ENCODE data around the gene MROH2B.

MROH2B gene

GRCh38 chr5:40991168-40991980 is 79.8 kb downstream of the MROH2B start:
- POLR2A ChIA-PET: no interaction called here

DNA sequence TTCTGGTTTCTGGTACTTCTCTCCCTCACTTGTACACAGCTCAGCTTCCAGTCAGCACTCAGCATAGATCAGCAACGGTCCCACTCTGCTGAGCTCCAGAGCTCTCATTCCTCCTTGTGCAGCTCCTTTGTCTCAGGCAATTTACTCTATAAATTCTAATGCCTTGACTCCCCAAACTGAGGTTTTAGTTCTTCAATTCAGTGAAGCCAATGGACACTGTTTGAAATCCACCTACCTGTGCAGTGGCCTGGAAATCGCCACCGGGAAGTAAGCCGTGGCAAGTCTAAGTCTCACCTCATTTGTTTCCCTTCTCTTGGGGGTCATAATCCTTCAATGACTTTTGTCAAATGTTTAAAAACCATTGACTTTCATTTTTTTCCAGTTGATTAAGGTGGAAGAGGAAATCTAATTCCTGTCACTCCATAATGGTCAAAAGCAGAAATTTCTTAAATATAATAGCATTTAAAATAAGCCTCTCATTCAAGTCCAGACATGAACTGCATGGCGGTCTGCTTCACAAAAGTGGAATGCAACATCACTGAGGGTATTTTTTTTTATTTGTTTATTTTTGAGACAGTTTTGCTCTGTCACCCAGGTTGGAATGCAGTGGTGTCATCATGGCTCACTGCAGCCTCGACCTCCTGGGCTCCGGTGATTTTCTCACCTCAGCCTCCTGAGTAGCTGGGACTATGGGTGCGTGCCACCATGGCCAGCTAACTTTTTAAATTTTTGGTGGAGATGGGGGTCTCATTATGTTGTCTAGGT is 82.2 kb downstream of the MROH2B start:
- POLR2A ChIA-PET: no interaction called here
- TF ChIP-seq FOXM1 (IDR thresholded peaks at IDR 0.05; ENCODE audit: borderline replicate concordance) (no peak), PKNOX1 (IDR thresholded peaks at IDR 0.05) (no peak), SP1 (IDR thresholded peaks at IDR 0.05) (no peak), TARDBP (IDR thresholded peaks at IDR 0.05) (no peak), HDGF (IDR thresholded peaks at IDR 0.05; ENCODE audit: borderline replicate concordance) (no peak), SUZ12 (IDR thresholded peaks at IDR 0.05) (no peak), BHLHE40 (IDR thresholded peaks at IDR 0.05; ENCODE audit: borderline replicate concordance) (no peak), CTBP1 (IDR thresholded peaks at IDR 0.05; ENCODE audit: borderline replicate concordance) (no peak), NFRKB (IDR thresholded peaks at IDR 0.05) (no peak), ARNT (IDR thresholded peaks at IDR 0.05) (no peak), L3MBTL2 (conservative IDR thresholded peaks at IDR 0.05) (no peak)

More at GRCh38 chr5:40991168-40991980, 79.8 kb downstream of the MROH2B start:
- DNase-seq (ENCODE audit: extremely low spot score): no peak
- TF ChIP-seq L3MBTL2 (conservative IDR thresholded peaks at IDR 0.05) (no peak), FOXK2 (IDR thresholded peaks at IDR 0.05) (no peak), NFRKB (IDR thresholded peaks at IDR 0.05) (no peak), FOXA1 (IDR thresholded peaks at IDR 0.05) (no peak), HDGF (IDR thresholded peaks at IDR 0.05; ENCODE audit: borderline replicate concordance) (no peak), ELF4 (IDR thresholded peaks at IDR 0.05) (no peak), FOXM1 (IDR thresholded peaks at IDR 0.05; ENCODE audit: borderline replicate concordance) (no peak)
- CTCF ChIA-PET: no interaction called here

DNA sequence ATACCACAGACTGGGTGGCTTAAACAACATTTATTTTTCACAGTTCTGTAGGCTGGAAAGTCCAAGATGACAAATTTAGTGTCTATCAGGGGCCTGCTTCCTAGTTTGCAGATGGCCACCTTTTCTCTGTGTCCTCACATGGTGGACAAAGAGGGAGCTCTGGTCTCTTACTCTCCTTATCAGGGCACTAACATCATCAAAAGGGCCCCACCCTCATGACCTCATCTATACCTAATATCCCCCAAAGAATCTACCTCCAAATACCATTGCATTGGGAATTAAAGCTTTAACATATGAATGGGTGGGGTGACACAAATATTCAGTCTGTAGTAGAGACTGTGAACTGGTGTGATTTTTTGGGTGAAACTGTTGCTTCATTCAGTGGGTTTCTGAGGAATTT is 83.8 kb downstream of the MROH2B start:
- CTCF ChIA-PET: no interaction called here
- POLR2A ChIA-PET: no interaction called here
- no peak for DNase-seq (ENCODE audit: extremely low spot score)
- TF ChIP-seq TARDBP (IDR thresholded peaks at IDR 0.05): no peak
- no peak for TF ChIP-seq PKNOX1 (IDR thresholded peaks at IDR 0.05)
- TF ChIP-seq FOXA1 (IDR thresholded peaks at IDR 0.05): no peak
- no peak for TF ChIP-seq ZNF384 (IDR thresholded peaks at IDR 0.05)
- no peak for TF ChIP-seq SP1 (IDR thresholded peaks at IDR 0.05)

More for the DNA sequence above, 82.2 kb downstream of the MROH2B start:
- DNase-seq (ENCODE audit: extremely low spot score): no peak
- CTCF ChIA-PET: interaction anchor here (0.6 to 0.7 kb wide), 2 partner anchors 11 to 249 kb away, joined by 3 to 4 read pairs; no protein-coding TSS in a partner anchor

DNA sequence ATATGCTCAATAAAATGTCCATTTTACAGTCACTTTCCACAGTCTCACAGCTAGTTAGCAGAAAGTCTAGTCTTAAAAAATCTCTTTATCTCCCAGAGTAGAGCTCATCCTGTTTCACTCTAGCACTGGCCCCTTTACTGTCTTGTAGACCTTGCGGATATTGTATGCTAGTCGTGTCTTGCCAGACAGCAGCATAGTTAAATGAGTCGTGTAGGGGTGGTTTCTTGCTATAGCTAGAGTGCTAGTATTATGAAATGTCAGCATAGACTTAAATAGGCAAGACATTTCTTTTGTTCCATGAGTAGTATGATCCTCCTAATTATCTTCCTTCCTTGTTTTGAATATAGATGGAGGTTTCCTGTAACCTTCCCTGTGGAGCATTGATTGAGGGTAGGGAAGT is 84.5 kb downstream of the MROH2B start:
- DNase-seq (ENCODE audit: extremely low spot score): no peak
- TF ChIP-seq L3MBTL2 (conservative IDR thresholded peaks at IDR 0.05): no peak
- TF ChIP-seq SP1 (IDR thresholded peaks at IDR 0.05): no peak
- TF ChIP-seq TARDBP (IDR thresholded peaks at IDR 0.05): no peak
- no peak for TF ChIP-seq SUZ12 (IDR thresholded peaks at IDR 0.05)
- POLR2A ChIA-PET: no interaction called here
- CTCF ChIA-PET: no interaction called here

GRCh38 chr5:40985501-40985900 is 85.6 kb downstream of the MROH2B start:
- TF ChIP-seq ARNT (IDR thresholded peaks at IDR 0.05) (no peak), FOXA1 (IDR thresholded peaks at IDR 0.05) (no peak), CTBP1 (IDR thresholded peaks at IDR 0.05; ENCODE audit: borderline replicate concordance) (no peak), FOXK2 (IDR thresholded peaks at IDR 0.05) (no peak), NFRKB (IDR thresholded peaks at IDR 0.05) (no peak)
- no peak for DNase-seq (ENCODE audit: extremely low spot score)
- CTCF ChIA-PET: no interaction called here
- POLR2A ChIA-PET: no interaction called here

DNA sequence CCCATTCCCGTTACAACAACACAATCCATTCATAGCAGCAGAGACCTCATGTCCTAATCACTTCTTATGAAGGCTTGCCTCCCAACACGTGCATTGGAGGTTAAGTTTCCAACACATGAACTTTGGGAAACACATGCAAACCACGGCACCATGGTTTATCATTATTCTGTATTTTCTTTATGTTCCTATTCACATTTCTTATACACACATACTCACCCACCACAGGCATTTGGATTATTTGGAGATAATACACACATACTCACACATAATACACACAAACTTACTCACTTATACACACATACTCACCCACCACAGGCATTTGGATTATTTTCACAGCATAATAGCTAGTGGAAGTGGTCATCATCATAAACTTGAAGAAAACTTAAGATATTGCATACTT is 86.3 kb downstream of the MROH2B start:
- CTCF ChIA-PET: no interaction called here
- POLR2A ChIA-PET: no interaction called here
- no peak for TF ChIP-seq PKNOX1 (IDR thresholded peaks at IDR 0.05)
- TF ChIP-seq SUZ12 (IDR thresholded peaks at IDR 0.05): no peak
- TF ChIP-seq FOXK2 (IDR thresholded peaks at IDR 0.05): no peak
- no peak for TF ChIP-seq NFRKB (IDR thresholded peaks at IDR 0.05)
- TF ChIP-seq FOXM1 (IDR thresholded peaks at IDR 0.05; ENCODE audit: borderline replicate concordance): no peak
- TF ChIP-seq BHLHE40 (IDR thresholded peaks at IDR 0.05; ENCODE audit: borderline replicate concordance): no peak
- no peak for TF ChIP-seq LEF1 (IDR thresholded peaks at IDR 0.05; ENCODE audit: borderline replicate concordance)
- TF ChIP-seq TARDBP (IDR thresholded peaks at IDR 0.05): no peak
- no peak for TF ChIP-seq ZNF384 (IDR thresholded peaks at IDR 0.05)
- no peak for TF ChIP-seq ARNT (IDR thresholded peaks at IDR 0.05)
- no peak for TF ChIP-seq HDGF (IDR thresholded peaks at IDR 0.05; ENCODE audit: borderline replicate concordance)
- TF ChIP-seq SP1 (IDR thresholded peaks at IDR 0.05): no peak
- no peak for TF ChIP-seq FOXA1 (IDR thresholded peaks at IDR 0.05)
- TF ChIP-seq CTBP1 (IDR thresholded peaks at IDR 0.05; ENCODE audit: borderline replicate concordance): no peak
- no peak for DNase-seq (ENCODE audit: extremely low spot score)

Data from HEK293T (cell line).